Stimulated activated naive CD8-positive, alpha-beta T cell treated with anti-CD3 and anti-CD28 coated beads, Interleukin-15, Interleukin-2, amounts not matched to agents 100 ng/mL and 50 ng/mL, for 24 hours (primary cell): ENCODE data around the gene HSPH1.

Source experiments
- H3K27ac Mint-ChIP-seq: one replicate; pipeline ENCODE4 v1.8.0; 2021; ENCODE audit warnings: mild to moderate bottlenecking, mixed read lengths
- H3K27me3 Mint-ChIP-seq: one replicate; pipeline ENCODE4 v1.8.0; 2021; ENCODE audit warnings: mixed read lengths
- H3K36me3 Mint-ChIP-seq: one replicate; pipeline ENCODE4 v1.8.0; 2021; ENCODE audit warnings: low read depth, mixed read lengths
- H3K4me1 Mint-ChIP-seq: one replicate; pipeline ENCODE4 v1.8.0; 2021; ENCODE audit warnings: low read depth, mixed read lengths
- H3K4me3 Mint-ChIP-seq: one replicate; pipeline ENCODE4 v1.8.0; 2021; ENCODE audit warnings: mild to moderate bottlenecking, mixed read lengths
- H3K9me3 Mint-ChIP-seq: one replicate; pipeline ENCODE4 v1.8.0; 2021; ENCODE audit warnings: mixed read lengths

The HSPH1 gene

DNA sequence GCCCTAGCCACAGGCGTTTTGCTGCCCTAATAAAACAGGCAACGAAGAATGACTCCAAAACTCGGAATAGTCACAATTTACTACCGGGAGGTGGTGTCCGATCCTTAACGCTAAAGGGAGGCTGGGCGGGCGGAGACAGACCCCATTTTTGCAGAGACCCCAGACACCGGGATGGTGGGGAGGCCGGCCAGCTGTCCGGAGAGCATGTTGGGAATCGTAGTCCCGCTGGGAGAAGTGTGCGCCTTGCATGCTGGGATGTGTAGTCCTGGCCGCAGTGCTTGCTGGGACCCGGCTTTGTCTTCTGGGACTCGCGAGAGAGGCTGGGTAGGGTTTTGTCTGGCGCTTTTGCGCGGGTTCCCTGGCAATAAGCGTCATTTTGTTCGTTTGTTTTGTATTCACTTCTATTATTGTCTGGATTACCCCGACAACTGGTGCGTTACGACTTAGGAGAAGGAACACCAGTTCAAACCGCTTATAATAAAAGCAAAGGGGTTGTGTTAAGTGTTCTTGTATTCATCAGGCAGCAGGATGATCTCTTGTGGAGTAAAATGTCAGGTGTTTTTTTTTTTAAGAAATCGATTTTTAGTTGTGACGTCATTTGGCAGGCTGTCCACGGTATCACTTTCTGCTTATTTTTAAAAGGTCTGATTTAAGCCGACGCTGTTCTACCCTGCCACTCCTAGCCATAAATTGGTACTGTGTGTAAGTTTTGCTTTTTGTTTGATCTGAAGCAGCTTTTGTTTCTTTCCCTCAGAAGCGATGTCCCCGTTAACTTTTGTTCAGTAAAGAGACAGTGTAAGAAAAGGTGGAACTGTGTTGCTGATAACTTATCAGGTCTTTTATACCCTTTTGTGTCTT lies 676 bp upstream of the HSPH1 start:
- H3K27ac Mint-ChIP-seq: peak overlapping the region; percentile 98
- peaks cover 35% of the 10 kb centered on the region for H3K36me3 Mint-ChIP-seq
- peaks cover 48% of the 10 kb centered on the region for H3K4me1 Mint-ChIP-seq
- peak overlapping the region; percentile 91 for H3K4me3 Mint-ChIP-seq
- H3K27me3 Mint-ChIP-seq: no peaks in the 10 kb centered on the region
- no peaks in the 10 kb centered on the region for H3K9me3 Mint-ChIP-seq

DNA sequence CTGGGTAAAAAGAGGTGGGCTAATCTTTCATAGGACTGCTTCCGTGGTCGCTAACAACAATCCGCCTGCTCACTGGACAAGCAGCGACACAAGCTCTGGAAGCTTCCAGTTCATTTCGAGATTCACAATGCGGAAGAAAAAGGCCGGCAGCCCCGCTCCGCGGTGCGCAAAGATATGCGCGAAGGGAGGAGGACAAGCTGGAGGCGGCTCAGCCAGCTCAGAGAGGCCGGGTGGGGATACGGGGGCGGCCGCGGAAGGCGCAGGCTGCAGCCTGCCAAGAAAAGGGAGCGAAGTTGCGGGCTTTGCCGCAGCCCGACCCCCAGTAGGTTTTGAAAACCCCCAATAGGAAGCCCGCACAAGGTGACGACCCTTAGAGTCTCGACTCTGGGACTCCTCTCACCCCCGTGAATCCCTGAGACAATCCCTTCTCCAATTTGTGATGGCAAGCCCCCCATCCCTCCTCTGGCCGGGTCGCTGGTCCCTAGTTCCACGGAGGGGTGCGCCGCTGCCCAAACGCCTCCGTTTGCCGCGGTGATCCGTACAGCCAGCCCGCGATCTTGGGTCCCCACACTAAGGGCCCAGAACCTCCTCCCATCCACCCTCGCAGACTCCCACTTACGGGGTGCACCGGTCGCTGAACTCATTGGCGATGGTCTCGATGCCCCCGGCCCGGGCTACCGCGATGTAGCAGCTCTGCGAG lies 697 bp downstream of the HSPH1 start:
- H3K4me3 Mint-ChIP-seq: peak overlapping the region; percentile 91
- H3K9me3 Mint-ChIP-seq: no peaks in the 10 kb centered on the region
- H3K4me1 Mint-ChIP-seq: peaks cover 51% of the 10 kb centered on the region
- peak overlapping the region; percentile 98 for H3K27ac Mint-ChIP-seq
- peaks cover 45% of the 10 kb centered on the region for H3K36me3 Mint-ChIP-seq
- no peaks in the 10 kb centered on the region for H3K27me3 Mint-ChIP-seq

DNA sequence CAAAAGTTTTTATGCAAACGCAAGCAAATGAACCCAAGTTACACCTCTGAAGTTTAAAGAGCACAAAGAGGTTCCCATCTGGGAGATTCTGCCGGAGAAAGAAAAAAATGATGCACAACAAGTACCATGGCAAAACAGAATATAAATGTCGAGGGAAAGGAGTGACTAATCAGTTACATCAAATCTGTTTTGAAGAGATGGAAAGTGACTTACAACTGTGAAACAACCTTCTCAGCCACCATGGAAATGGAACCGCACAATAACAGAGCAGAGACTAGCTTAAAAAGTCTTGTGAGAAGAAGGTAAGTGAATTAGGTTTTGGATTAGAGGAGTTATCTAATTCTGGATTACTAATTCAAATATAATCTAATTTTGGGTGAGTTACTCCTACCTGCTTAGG lies 2.4 kb downstream of the HSPH1 start:
- peaks cover 59% of the 10 kb centered on the region for H3K36me3 Mint-ChIP-seq
- H3K4me1 Mint-ChIP-seq: peaks cover 59% of the 10 kb centered on the region
- H3K9me3 Mint-ChIP-seq: no peaks in the 10 kb centered on the region
- peak overlapping the region; percentile 91 for H3K4me3 Mint-ChIP-seq
- H3K27me3 Mint-ChIP-seq: no peaks in the 10 kb centered on the region
- H3K27ac Mint-ChIP-seq: peak overlapping the region; percentile 98

DNA sequence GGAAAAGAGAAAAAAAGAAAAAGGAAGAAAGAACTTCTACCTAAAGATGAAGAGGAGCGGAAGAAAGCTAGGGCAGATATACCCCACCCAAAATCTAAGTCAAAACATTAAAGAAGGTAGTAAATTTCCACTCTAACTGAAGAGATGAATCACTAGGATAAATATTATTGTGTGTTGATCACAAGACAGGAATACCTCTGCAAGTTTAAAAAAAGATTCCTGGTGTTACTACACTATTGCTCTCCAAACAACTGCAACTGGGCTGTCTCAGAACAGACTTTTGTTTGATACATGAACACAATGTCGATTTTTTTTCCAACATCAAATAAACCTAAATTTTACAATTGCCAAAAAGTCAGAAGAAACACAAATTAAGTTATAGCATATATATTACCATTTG lies 6.8 kb downstream of the HSPH1 start:
- Mint-ChIP-seq H3K27me3 (no peaks in the 10 kb centered on the region), H3K27ac (no peak overlapping the region), H3K4me3 (no peak overlapping the region)

DNA sequence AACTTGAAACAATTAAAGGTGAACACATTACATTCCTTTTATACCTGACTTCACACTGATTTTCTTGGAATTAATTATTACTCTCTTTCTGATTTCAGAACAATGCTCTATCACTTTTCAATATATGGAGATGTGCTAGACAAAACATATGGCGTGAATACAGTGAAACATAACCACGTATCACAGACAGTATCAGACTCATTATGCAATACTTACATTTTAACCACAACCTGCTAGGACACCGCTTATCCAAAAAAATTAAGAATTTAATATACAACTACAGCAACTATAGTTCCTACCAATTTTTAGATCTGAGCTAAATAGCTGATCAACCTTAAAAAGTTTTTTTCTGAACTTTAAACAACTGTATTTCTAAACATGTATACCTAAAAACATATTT lies 9.9 kb downstream of the HSPH1 start:
- H3K4me3 Mint-ChIP-seq: no peak overlapping the region
- H3K27ac Mint-ChIP-seq: no peak overlapping the region
- H3K4me1 Mint-ChIP-seq: peaks cover 27% of the 10 kb centered on the region
- peaks cover 88% of the 10 kb centered on the region for H3K36me3 Mint-ChIP-seq
- H3K9me3 Mint-ChIP-seq: no peaks in the 10 kb centered on the region
- no peaks in the 10 kb centered on the region for H3K27me3 Mint-ChIP-seq

More for the DNA sequence above, 6.8 kb downstream of the HSPH1 start:
- Mint-ChIP-seq H3K36me3 (peaks cover 89% of the 10 kb centered on the region), H3K4me1 (peaks cover 48% of the 10 kb centered on the region), H3K9me3 (no peaks in the 10 kb centered on the region)

DNA sequence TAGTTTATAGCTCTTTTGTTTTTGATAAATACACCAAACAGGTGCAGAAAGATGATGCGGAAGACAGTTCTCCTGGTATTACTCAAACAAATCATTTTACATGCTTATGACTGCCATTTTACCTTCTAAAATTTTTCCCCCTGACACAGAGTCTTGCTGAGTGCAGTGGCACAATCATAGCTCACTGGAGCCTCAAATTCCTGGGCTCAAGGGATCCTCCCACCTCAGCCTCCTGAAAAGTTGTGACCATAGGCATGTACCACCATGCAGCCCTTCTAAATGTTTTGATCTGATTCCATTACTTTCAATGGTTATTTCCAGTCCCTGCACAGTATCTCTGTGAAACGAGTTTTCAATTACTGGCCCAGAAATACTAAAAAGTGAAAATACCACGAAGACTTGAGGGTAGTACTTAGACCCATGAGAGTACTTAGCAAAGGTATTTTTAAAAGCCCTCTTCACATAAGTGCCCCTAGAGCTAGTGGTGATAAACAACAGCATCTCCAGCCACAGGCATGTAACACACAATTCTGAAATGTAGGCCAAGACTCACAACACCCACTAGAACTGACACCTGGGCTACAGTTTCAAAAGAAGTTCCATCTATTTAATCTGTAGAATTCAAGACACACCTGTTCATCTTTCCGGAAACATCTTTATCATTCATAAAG lies 11.3 kb downstream of the HSPH1 start:
- no peaks in the 10 kb centered on the region for H3K9me3 Mint-ChIP-seq
- peak overlapping the region; percentile 54 for H3K27ac Mint-ChIP-seq
- H3K36me3 Mint-ChIP-seq: peaks cover 93% of the 10 kb centered on the region
- no peak overlapping the region for H3K4me3 Mint-ChIP-seq
- no peaks in the 10 kb centered on the region for H3K27me3 Mint-ChIP-seq
- peaks cover 33% of the 10 kb centered on the region for H3K4me1 Mint-ChIP-seq

DNA sequence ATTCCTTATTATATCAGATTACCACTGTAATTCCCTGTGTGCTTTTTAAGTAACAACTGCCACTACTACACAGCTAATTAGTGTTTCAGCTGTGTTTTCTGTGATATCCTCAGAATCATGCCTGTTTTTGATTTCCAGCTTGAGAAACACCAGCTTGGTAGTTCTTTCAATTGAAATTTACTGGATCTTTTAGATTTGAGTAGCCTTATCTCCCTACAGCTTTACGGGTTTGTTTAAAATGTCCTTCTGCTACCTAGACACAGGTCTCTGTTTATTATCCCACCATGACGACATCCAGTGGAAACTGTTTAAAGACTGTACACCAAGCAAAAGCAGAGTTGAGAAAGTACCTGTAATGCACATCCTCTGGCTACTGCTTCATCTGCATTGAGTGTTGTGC lies 12.1 kb downstream of the HSPH1 start:
- H3K27ac Mint-ChIP-seq: no peak overlapping the region
- no peaks in the 10 kb centered on the region for H3K9me3 Mint-ChIP-seq
- H3K36me3 Mint-ChIP-seq: peaks cover 94% of the 10 kb centered on the region
- H3K4me3 Mint-ChIP-seq: no peak overlapping the region
- H3K4me1 Mint-ChIP-seq: peaks cover 39% of the 10 kb centered on the region
- H3K27me3 Mint-ChIP-seq: no peaks in the 10 kb centered on the region

DNA sequence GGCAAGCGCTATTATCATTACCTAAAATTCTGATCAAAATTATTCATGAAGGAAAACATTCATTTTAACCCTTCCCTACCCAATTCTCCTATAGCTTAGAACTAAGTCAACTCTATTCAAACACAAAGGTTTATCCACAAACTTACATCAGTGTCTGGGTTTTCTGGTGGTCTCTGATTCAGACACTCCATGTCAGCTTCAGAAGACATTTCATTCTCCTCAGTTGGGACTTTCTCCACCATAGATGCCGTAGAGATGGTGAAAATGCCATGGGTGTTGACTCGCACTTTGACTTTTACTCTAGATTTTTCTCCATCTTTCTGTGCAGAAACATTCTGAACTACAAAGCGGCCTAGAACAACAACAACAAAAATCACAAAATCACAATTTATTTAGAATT lies 16.3 kb downstream of the HSPH1 start:
- H3K4me3 Mint-ChIP-seq: no peak overlapping the region
- peaks cover 35% of the 10 kb centered on the region for H3K4me1 Mint-ChIP-seq
- no peaks in the 10 kb centered on the region for H3K27me3 Mint-ChIP-seq
- H3K27ac Mint-ChIP-seq: peak overlapping the region; percentile 80
- no peaks in the 10 kb centered on the region for H3K9me3 Mint-ChIP-seq
- peaks cover 98% of the 10 kb centered on the region for H3K36me3 Mint-ChIP-seq

DNA sequence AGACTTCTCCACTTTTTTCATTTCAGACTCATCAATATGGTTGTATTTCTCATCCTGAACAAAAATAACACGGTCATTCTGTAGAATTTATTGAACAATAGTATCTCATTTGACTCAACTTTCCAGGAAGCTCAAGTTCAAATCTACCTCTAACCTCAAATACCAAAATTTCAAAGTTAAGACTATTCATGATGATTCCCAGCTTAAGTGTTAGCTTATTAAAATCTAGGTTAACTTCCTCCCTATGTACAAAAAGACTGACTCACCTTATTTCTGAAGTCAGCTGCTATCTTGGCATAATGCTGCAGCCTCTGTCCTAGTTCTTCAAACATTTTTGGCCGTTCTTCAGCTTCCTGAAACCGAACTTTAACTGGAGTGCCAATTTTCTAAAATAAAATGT lies 23.2 kb downstream of the HSPH1 start:
- Mint-ChIP-seq H3K36me3 (peaks cover 95% of the 10 kb centered on the region), H3K9me3 (no peaks in the 10 kb centered on the region), H3K27me3 (no peaks in the 10 kb centered on the region), H3K27ac (peak overlapping the region; percentile 32), H3K4me1 (peaks cover 41% of the 10 kb centered on the region), H3K4me3 (no peak overlapping the region)

DNA sequence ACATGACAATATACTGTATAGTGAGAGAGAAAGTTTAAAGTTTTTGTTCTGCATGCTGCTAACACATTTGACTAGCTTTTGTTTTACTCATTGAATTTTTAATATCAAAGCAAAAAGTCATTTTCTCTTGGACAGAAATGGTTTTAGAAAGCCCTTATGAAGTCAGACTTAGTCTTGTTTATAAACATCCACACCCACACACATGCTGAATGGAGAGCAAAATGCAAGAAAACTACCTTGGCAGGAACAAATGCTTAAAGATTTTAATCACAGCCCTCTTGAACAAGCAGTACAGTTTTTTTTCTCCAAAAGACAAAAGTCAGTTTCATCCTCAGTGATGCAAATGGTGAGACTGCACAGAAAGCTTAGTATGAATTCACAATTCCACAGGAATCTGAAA lies 25.0 kb downstream of the HSPH1 start:
- no peaks in the 10 kb centered on the region for H3K9me3 Mint-ChIP-seq
- H3K27ac Mint-ChIP-seq: no peak overlapping the region
- H3K4me3 Mint-ChIP-seq: no peak overlapping the region
- no peaks in the 10 kb centered on the region for H3K27me3 Mint-ChIP-seq
- peaks cover 51% of the 10 kb centered on the region for H3K4me1 Mint-ChIP-seq
- H3K36me3 Mint-ChIP-seq: peaks cover 85% of the 10 kb centered on the region

DNA sequence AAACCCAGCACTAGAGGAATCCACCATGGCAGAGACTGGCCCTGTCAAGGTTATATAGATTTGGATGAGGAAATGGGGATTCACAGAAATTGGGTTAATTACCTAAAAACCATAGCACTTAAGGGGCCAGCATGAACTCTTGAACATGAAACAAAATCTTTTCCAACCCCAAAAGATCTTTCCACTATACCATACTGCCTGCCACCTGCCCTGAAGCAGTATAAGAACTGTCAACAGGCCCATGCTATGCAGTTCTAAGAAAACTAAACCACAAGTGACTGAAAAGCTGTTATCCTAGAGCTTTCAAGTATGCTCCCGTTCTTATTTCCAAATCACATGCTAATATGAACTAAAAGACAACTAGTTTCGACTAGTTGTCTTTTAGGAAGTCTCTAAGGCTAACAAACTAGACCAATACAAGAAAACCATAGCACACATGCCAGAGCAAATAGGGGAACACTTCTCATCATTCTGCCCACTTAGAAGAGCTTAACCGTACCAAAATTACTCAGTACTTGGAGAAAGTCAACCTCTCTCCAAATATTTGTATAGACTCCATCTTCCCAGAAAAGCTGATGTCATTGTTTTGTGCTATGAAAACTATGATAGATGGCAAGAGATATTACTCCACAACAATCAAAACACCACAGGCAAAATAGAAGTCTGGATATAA lies 27.5 kb downstream of the HSPH1 start:
- Mint-ChIP-seq H3K27ac (peak overlapping the region; percentile 86), H3K36me3 (peaks cover 59% of the 10 kb centered on the region), H3K4me1 (peaks cover 52% of the 10 kb centered on the region), H3K4me3 (peak overlapping the region; percentile 14), H3K27me3 (no peaks in the 10 kb centered on the region), H3K9me3 (no peaks in the 10 kb centered on the region)

DNA sequence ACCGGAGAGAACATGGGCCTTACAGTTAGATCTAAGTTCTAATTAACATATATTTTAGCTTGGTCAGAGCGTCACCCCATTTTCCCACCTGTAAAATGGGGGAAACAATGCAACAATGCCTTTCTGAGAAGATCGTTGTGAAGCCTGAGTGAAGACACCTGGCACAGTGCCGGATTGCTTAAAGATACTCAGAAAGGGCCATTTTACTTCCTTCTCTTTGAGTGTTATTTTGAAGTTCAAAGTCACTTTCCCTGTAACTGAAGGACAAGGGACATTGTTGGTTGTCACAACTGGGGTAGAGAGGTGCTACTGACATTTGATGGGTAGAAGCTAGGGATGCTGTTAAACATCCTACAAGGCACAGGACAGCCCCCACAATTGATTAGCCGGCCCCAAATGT lies 28.1 kb downstream of the HSPH1 start:
- H3K4me1 Mint-ChIP-seq: peaks cover 47% of the 10 kb centered on the region
- H3K27me3 Mint-ChIP-seq: peaks cover 4% of the 10 kb centered on the region
- peak overlapping the region; percentile 86 for H3K27ac Mint-ChIP-seq
- H3K9me3 Mint-ChIP-seq: no peaks in the 10 kb centered on the region
- H3K36me3 Mint-ChIP-seq: peaks cover 54% of the 10 kb centered on the region
- H3K4me3 Mint-ChIP-seq: no peak overlapping the region

DNA sequence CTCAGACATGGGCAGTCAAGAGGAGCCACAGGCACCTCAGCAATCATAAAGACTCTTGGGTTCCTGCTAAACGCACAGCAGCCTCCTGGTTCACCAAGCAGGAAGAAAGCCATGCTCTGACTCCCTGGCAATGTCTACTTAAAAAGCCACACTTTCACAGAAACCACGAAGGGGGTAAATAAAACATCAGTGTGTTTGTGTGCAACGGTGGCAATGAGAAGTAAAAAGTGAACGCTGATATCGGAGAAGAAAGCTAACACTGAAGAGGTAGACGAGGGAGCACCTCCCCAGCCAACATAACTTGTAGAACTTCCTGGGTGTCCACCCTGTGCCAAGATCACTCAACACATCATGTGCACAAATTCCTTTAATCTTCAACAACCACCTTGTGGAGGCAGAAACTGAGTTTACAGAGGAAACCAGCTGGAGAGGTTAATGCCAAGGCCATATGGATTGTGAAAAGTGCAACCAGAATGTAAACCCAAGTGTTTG lies 30.2 kb downstream of the HSPH1 start:
- no peak overlapping the region for H3K4me3 Mint-ChIP-seq
- H3K4me1 Mint-ChIP-seq: peaks cover 43% of the 10 kb centered on the region
- H3K9me3 Mint-ChIP-seq: no peaks in the 10 kb centered on the region
- no peak overlapping the region for H3K27ac Mint-ChIP-seq
- H3K27me3 Mint-ChIP-seq: peaks cover 10% of the 10 kb centered on the region
- peaks cover 34% of the 10 kb centered on the region for H3K36me3 Mint-ChIP-seq

DNA sequence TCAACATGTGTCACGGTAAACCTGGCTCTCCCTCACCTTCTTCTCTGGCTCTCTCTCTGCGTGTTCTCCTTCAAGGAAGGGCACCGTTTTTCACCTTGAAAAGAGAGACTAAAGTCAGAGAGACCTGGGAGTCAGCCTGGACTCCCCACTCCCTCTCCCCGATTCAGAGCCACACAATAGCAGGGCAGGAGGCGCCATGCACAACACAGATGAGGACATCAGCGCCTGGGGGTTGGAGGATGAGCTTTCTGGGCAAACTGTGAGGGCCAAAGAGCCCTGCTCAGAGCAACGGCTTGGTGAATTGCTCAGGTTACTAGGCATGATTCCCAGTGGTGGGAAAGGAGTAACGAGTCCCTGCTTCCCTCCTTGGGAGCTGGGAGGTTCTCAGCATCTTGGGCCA lies 32.3 kb downstream of the HSPH1 start:
- Mint-ChIP-seq H3K36me3 (peaks cover 16% of the 10 kb centered on the region), H3K9me3 (no peaks in the 10 kb centered on the region), H3K4me1 (peaks cover 29% of the 10 kb centered on the region), H3K27ac (no peak overlapping the region), H3K4me3 (no peak overlapping the region), H3K27me3 (peaks cover 25% of the 10 kb centered on the region)
